Endothelial cell of umbilical vein (primary cell): ENCODE data around the gene PPM1L. TPM values are rescaled to one million over a fixed set of nuclear protein-coding genes. Genes with fewer than 3 reads are reported as not detected.

Experiments used
- BruUV-seq: library from RNA; stranded (reverse); fragments of 400-500 nt; replicated peaks from 2 replicates; lab custom pipeline; 2021; lab: Mats Ljungman, UMichigan
- CTCF ChIA-PET: fragments of 300-600, 350-600 bp; sonication (Branson Sonifier 250); formaldehyde crosslinking; loops from one replicate; lab custom pipeline; 2021; ENCODE audit warnings: antibody characterized with exemption, inconsistent platforms; lab: Charles Lee
- POLR2A ChIA-PET: fragments of 300-600, 350-600 bp; sonication (Branson Sonifier 250); formaldehyde crosslinking; loops from one replicate; lab custom pipeline; 2021; ENCODE audit warnings: antibody characterized with exemption, inconsistent platforms; lab: Charles Lee
- DNase-seq: peaks from one replicate; pipeline ENCODE4 v3.0.0-alpha.2; 2011; ENCODE audit warnings: low read depth, low spot score
- FAIRE-seq: peaks from 2 replicates; lab custom pipeline; 2011; peaks lifted over from hg19 to GRCh38; lab: Jason Lieb, UNC
- H2AFZ ChIP-seq: 2 replicates; pipeline ENCODE4 v1.6.0; 2012; ENCODE audit warnings: low read depth, low read length, control low read depth, inconsistent platforms
- H3K27ac ChIP-seq: 2 replicates; pipeline ENCODE4 v1.5.1; 2011; ENCODE audit warnings: low read depth, mild to moderate bottlenecking, control low read depth, low read length, moderate library complexity; ENCODE audit not compliant: insufficient read depth
- H3K27me3 ChIP-seq, 2 experiments: 2 replicates each; pipeline versions ENCODE4 v1.6.0 to v1.6.1; 2011; ENCODE audit warnings: low read length in 2 of 2, mixed read lengths in 1 of 2; ENCODE audit not compliant: control insufficient read depth in 2 of 2, insufficient read depth in 2 of 2
- H3K36me3 ChIP-seq, 2 experiments: 2 replicates in 1 of 2; 3 replicates in 1 of 2; pipeline ENCODE4 v1.5.1; 2011; ENCODE audit warnings: low read length in 2 of 2, mild to moderate bottlenecking in 1 of 2, moderate library complexity in 1 of 2; ENCODE audit not compliant: control insufficient read depth in 2 of 2, insufficient read depth in 2 of 2; ENCODE audit errors: extremely low read depth in 1 of 2
- H3K4me1 ChIP-seq: 3 replicates; pipeline ENCODE4 v1.5.1; 2011; ENCODE audit warnings: mild to moderate bottlenecking, low read length; ENCODE audit not compliant: control insufficient read depth, insufficient read depth; ENCODE audit errors: extremely low read depth
- H3K4me2 ChIP-seq: 2 replicates; pipeline ENCODE4 v1.6.1; 2011; ENCODE audit warnings: low read length, control low read depth, mixed read lengths; ENCODE audit not compliant: insufficient read depth
- H3K4me3 ChIP-seq, 3 experiments: fragments of 200-600 bp in 1 of 3; sonication (generic), shearing (Covaris generic) in 1 of 3; replicated peaks in 1 of 3; 2 replicates each; pipeline ENCODE4 v1.5.1; 2011 to 2016; ENCODE audit warnings: control low read depth in 3 of 3, low read length in 3 of 3, mild to moderate bottlenecking in 2 of 3, inconsistent platforms in 1 of 3, low read depth in 1 of 3, moderate library complexity in 1 of 3; ENCODE audit not compliant: insufficient read depth in 1 of 3
- H3K79me2 ChIP-seq: 2 replicates; pipeline ENCODE4 v1.6.0; 2012; ENCODE audit warnings: low read length, inconsistent platforms; ENCODE audit not compliant: control insufficient read depth, insufficient read depth
- H3K9ac ChIP-seq: replicated peaks from 2 replicates; pipeline ENCODE3; 2011; ENCODE audit warnings: low read length, control low read depth; ENCODE audit not compliant: insufficient read depth; ENCODE audit errors: extremely low read depth
- H3K9me1 ChIP-seq: replicated peaks from 3 replicates; pipeline ENCODE4 v1.6.0; 2011; ENCODE audit warnings: mild to moderate bottlenecking, low read length; ENCODE audit not compliant: control insufficient read depth, insufficient read depth; ENCODE audit errors: extremely low read depth
- H3K9me3 ChIP-seq: replicated peaks from 2 replicates; pipeline ENCODE4 v1.5.1; 2012; ENCODE audit warnings: low read length, inconsistent platforms; ENCODE audit not compliant: control insufficient read depth, insufficient read depth
- H4K20me1 ChIP-seq: replicated peaks from 2 replicates; pipeline ENCODE3; 2011; ENCODE audit warnings: mild to moderate bottlenecking, low read length; ENCODE audit not compliant: control insufficient read depth, insufficient read depth; ENCODE audit errors: extremely low read depth
- CTCF ChIP-seq, 2 donors: IDR thresholded peaks; 1 replicate in 1 of 2; 2 replicates in 1 of 2; pipeline ENCODE4 v1.5.1; 2011; ENCODE audit warnings: low read length in 2 of 2, mild to moderate bottlenecking in 2 of 2, moderate library complexity in 2 of 2, control low read depth in 1 of 2, inconsistent platforms in 1 of 2, low read depth in 1 of 2; ENCODE audit not compliant: insufficient read depth in 1 of 2; ENCODE audit errors: extremely low read depth in 1 of 2
- EZH2 ChIP-seq: IDR thresholded peaks from 2 replicates; pipeline ENCODE4 v1.6.1; 2012; ENCODE audit warnings: borderline replicate concordance, low read depth, mild to moderate bottlenecking, moderate library complexity, low read length, inconsistent platforms; ENCODE audit not compliant: severe bottlenecking
- FOS ChIP-seq: IDR thresholded peaks from 2 replicates; pipeline ENCODE4 v1.6.1; 2011; ENCODE audit warnings: mild to moderate bottlenecking, low read length, moderate library complexity, borderline replicate concordance; ENCODE audit not compliant: insufficient read depth
- GATA2 ChIP-seq: IDR thresholded peaks from 2 replicates; pipeline ENCODE4 v1.7.0; 2011; ENCODE audit warnings: low read depth, mild to moderate bottlenecking, moderate library complexity, mixed read lengths, low read length; ENCODE audit not compliant: insufficient read length, insufficient read depth
- JUN ChIP-seq: IDR thresholded peaks from 2 replicates; pipeline ENCODE4 v1.6.1; 2011; ENCODE audit warnings: borderline replicate concordance, low read depth; ENCODE audit not compliant: insufficient read length, insufficient read depth
- MAX ChIP-seq: IDR thresholded peaks from 2 replicates; pipeline ENCODE4 v1.6.1; 2011; ENCODE audit not compliant: insufficient read depth, insufficient read length
- MYC ChIP-seq: IDR thresholded peaks from one replicate; pipeline ENCODE4 v1.6.1; 2011; ENCODE audit warnings: mild to moderate bottlenecking, low read depth, low read length
- POLR2A ChIP-seq: IDR thresholded peaks from 2 replicates; pipeline ENCODE4 v1.6.1; 2012; ENCODE audit warnings: low read depth, mild to moderate bottlenecking, control low read depth, low read length
- POLR2AphosphoS5 ChIP-seq: IDR thresholded peaks from 2 replicates; pipeline ENCODE4 v1.6.1; 2012; ENCODE audit warnings: low read depth, mild to moderate bottlenecking, control low read depth, low read length, moderate library complexity; ENCODE audit not compliant: insufficient read depth
- dilution Hi-C: fragments of 300-500 bp; cut with MboI; formaldehyde crosslinking; loops from one replicate; pipeline ENCODE4 v1.15.0; 2019; ENCODE audit warnings: low sequenced_read_pairs; ENCODE audit not compliant: extremely low pct_ligation_motif_present
- intact Hi-C: fragments of 100-400 bp; cut with micrococcal nuclease; formaldehyde crosslinking; loops from one replicate; pipeline ENCODE4 v1.10.0; 2022
- polyA plus RNA-seq, 4 experiments: library from polyadenylated mRNA; depleted of rRNA in 3 of 4; stranded (reverse) in 3 of 4; unstranded in 1 of 4; fragments of >200 nt; gene quantifications; 2 replicates each; pipeline versions ENCODE4 v1.2.1 to v1.2.3, GENCODE V29; 2011 to 2012; ENCODE audit warnings: missing spikeins in 1 of 4
- total RNA-seq: library from RNA; stranded (reverse); gene quantifications from 2 replicates; pipeline ENCODE4 v1.2.3, GENCODE V29; 2021

Gene PPM1L
- total and polyA plus RNA-seq, 2 donors (not counting 3 experiments of a cell fraction or from before 2014, with no cell fraction given), result 0.63 to 2.9 TPM

GRCh38 chr3:160857476-160858119 is 101.6 kb downstream of the PPM1L start:
- H3K4me3 ChIP-seq, result no peak overlapping the region
- no TSS peak for BruUV-seq
- H3K27ac ChIP-seq, result no peak overlapping the region
- FAIRE-seq (no peak), DNase-seq (no peak)
- no peaks in the 10 kb centered on the region for H3K9me3 ChIP-seq
- no peaks in the 10 kb centered on the region for H3K4me1 ChIP-seq
- no peak overlapping the region for H3K9ac ChIP-seq
- no peaks in the 10 kb centered on the region for H3K36me3 ChIP-seq
- ChIA-PET CTCF (interaction anchor here (1.5 kb wide), 1 partner anchor 31 kb away, joined by 3 read pairs; no protein-coding TSS in a partner anchor), POLR2A (no interaction called here)
- no peaks in the 10 kb centered on the region for H3K79me2 ChIP-seq
- no peak overlapping the region for H3K4me2 ChIP-seq
- no peak overlapping the region for H2AFZ ChIP-seq
- intact Hi-C loops (no loop called here), dilution Hi-C loops (no loop called here)
- TF ChIP-seq POLR2AphosphoS5, result no peak
- TF ChIP-seq MYC, result no peak
- no peak for TF ChIP-seq CTCF (IDR thresholded peaks at IDR 0.05; ENCODE audit: extremely low read depth in 1 of 2, insufficient read depth in 1 of 2, low read depth in 1 of 2, low read length in 2 of 2)
- no peak for TF ChIP-seq FOS
- TF ChIP-seq MAX, result no peak
- TF ChIP-seq POLR2A, result no peak
- no peak for TF ChIP-seq EZH2
- TF ChIP-seq GATA2, result no peak
- TF ChIP-seq JUN, result no peak
- no peaks in the 10 kb centered on the region for H3K9me1 ChIP-seq
- no peaks in the 10 kb centered on the region for H3K27me3 ChIP-seq
- no peaks in the 10 kb centered on the region for H4K20me1 ChIP-seq
